Epithelial cell of proximal tubule (primary cell): ENCODE results near the gene HS3ST3A1. TPM values are rescaled to one million over a fixed set of nuclear protein-coding genes. Genes with fewer than 3 reads are reported as not detected.
A peak's percentile ranks its signal among the peaks of the same experiment; 100 is the strongest.

Experiments
- DNase-seq: peaks from one replicate; pipeline ENCODE4 v3.0.0-alpha.2; 2011; ENCODE audit warnings: low read depth
- H3K4me3 ChIP-seq: 2 replicates; pipeline ENCODE4 v1.5.1; 2011; ENCODE audit warnings: low read depth, mild to moderate bottlenecking, low read length
- CTCF ChIP-seq: conservative IDR thresholded peaks from 2 replicates; pipeline ENCODE4 v1.5.1; 2012; ENCODE audit warnings: low read depth, mild to moderate bottlenecking, low read length
- total RNA-seq: library from RNA; depleted of rRNA; stranded (reverse); fragments of >200 nt; gene quantifications from 2 replicates; pipeline ENCODE4 v1.2.3, GENCODE V29; 2015

The HS3ST3A1 gene
- total RNA-seq, 1 donor from 2014 or later: 5.8 TPM

- DNase-seq: no peak
- no peak for TF ChIP-seq CTCF
- no peak overlapping the region for H3K4me3 ChIP-seq
Measured at GRCh38 chr17:13563866-13564265, 37.9 kb downstream of the HS3ST3A1 start.

- H3K4me3 ChIP-seq: no peak overlapping the region
- TF ChIP-seq CTCF: no peak
- DNase-seq: peak; percentile 64
Measured at GRCh38 chr17:13562271-13562800, 39.4 kb downstream of the HS3ST3A1 start.

- no peak overlapping the region for H3K4me3 ChIP-seq
- TF ChIP-seq CTCF: no peak
- DNase-seq: no peak
Measured at GRCh38 chr17:13561606-13562270, 40.0 kb downstream of the HS3ST3A1 start.

GRCh38 chr17:13560935-13561334, 40.8 kb downstream of the HS3ST3A1 start:
- TF ChIP-seq CTCF: no peak
- no peak overlapping the region for H3K4me3 ChIP-seq
- no peak for DNase-seq

- no peak for DNase-seq
- no peak for TF ChIP-seq CTCF
- no peak overlapping the region for H3K4me3 ChIP-seq
Measured at GRCh38 chr17:13558588-13558987, 43.1 kb downstream of the HS3ST3A1 start.

- H3K4me3 ChIP-seq: no peak overlapping the region
- no peak for TF ChIP-seq CTCF
- DNase-seq: no peak
Measured at GRCh38 chr17:13557077-13557476, 44.7 kb downstream of the HS3ST3A1 start.

- DNase-seq: no peak
- H3K4me3 ChIP-seq: no peak overlapping the region
- TF ChIP-seq CTCF: no peak
Measured at GRCh38 chr17:13554231-13554630, 47.5 kb downstream of the HS3ST3A1 start.
